Mesodermal cell (in vitro differentiated cells): ENCODE results near the gene SH2D3A.

Experiments used
- H3K27ac ChIP-seq: 2 replicates; pipeline ENCODE4 v1.7.0; 2013; ENCODE audit warnings: mild to moderate bottlenecking, low read depth, low read length, moderate library complexity; ENCODE audit not compliant: severe bottlenecking
- H3K36me3 ChIP-seq: 2 replicates; pipeline ENCODE4 v1.7.1; 2013; ENCODE audit warnings: mild to moderate bottlenecking, low read length, moderate library complexity; ENCODE audit not compliant: control insufficient read depth, insufficient read depth
- H3K4me1 ChIP-seq: one replicate; pipeline ENCODE4 v1.7.1; 2013; ENCODE audit warnings: mild to moderate bottlenecking, low read length; ENCODE audit not compliant: insufficient read depth, control insufficient read depth, poor library complexity, severe bottlenecking
- H3K4me3 ChIP-seq: 2 replicates; pipeline ENCODE4 v1.7.0; 2013; ENCODE audit warnings: low read length, control low read depth, mild to moderate bottlenecking; ENCODE audit not compliant: insufficient read depth, poor library complexity, severe bottlenecking; ENCODE audit errors: extremely low read depth
- H3K9me3 ChIP-seq: 2 replicates; pipeline ENCODE4 v1.7.1; 2013; ENCODE audit warnings: mild to moderate bottlenecking, low read length, moderate library complexity; ENCODE audit not compliant: control insufficient read depth
- WGBS, 2 experiments: methylation state at CpG; one replicate each; pipeline ENCODE4 v1.1.5; 2013; ENCODE audit warnings: missing lambda C conversion rate in 2 of 2; ENCODE audit not compliant: insufficient coverage in 2 of 2; 5-methylcytosine and 5-hydroxymethylcytosine counted together

Gene SH2D3A

DNA sequence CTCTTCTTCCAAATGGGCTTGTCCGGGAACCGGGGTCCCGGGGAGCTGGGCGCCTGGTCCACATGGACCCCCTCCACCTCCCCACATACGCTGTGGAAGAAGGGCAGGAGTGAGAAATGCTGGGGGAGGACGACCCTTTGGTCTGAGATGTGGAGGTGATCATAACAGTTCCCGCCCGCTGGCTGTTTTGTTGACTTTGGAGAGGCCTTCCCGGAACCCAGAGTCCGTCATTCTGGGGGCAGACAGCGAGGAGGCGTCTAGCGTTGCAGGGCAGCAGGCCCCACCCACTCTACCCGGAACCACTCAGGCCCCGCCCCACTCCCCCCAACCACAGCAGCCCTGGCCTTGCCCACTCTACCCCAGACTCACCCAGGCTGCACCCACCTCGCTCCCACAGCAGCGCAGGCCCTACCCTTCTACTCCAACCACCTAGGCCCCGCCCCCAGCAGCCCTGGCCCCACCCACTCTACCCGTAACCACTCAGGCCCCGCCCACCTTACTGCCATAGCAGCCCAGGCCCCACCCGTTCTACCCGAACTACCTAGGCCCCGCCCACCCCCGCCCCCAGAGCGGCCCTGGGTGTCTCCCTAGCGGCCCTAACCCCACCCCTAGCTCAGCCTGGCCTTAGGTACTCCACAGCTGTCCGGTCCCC, 37.0 kb downstream of the SH2D3A start:
- Histone ChIP-seq H3K36me3 (peaks cover 22% of the 10 kb centered on the region), H3K9me3 (no peaks in the 10 kb centered on the region), H3K4me1 (peaks cover 3% of the 10 kb centered on the region), H3K4me3 (no peak overlapping the region), H3K27ac (no peak overlapping the region)
- WGBS, 2 experiments, result 92 to 100% methylated on average over 1 to 7 of the region's 27 CpGs

DNA sequence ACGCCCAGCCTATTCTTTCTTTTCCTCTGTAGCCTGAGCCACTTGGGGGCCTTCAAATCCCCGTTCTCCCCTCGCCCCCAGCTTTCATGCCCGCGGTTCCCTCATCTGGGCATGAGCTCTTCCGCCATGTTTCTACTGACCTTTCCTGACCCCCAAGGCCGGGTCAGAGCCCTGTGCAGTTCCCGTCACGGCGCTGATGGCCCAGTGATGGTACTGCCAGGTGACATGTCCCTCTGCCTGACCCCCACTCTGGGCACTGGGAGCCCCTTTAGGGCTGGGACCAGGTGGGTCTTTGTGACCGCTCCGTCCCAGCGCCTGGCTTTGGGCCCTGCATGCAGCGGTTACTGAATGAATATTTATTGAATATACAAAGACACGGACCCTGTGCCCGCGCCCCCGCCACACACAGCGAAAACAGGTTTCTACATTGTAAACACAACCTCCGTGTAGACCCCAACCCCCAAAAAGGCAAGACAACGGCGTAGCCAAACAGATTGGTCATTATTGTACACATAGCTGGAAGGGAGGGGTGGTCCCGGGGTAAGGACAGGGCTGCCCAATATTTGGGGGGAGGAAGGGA, 37.6 kb downstream of the SH2D3A start:
- Histone ChIP-seq H3K4me1 (no peaks in the 10 kb centered on the region), H3K4me3 (no peak overlapping the region), H3K9me3 (no peaks in the 10 kb centered on the region), H3K27ac (no peak overlapping the region), H3K36me3 (peaks cover 22% of the 10 kb centered on the region)
- 94 to 95% methylated on average over 11 to 14 of the region's 23 CpGs for WGBS, 2 experiments

DNA sequence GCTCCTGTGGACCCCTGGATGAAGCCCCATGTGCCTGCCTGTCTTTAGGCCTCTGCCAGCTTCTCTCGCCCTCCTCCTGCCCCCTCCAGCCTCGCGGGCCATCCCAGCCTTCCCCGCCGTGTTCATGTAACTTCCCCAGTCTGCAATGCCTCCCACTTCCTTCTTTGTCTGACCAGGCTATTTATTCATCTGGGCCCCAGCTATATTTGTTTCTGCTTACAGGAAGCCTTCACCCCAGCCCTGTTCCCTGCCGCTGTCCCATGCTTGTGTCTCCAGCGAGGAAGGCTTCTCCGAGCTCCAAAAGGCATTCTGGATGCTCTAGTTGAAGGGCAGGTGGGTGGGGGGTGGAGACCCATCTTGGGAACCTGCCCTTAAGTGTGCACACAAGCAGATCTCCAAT, 38.9 kb downstream of the SH2D3A start:
- Histone ChIP-seq H3K4me3 (no peak overlapping the region), H3K4me1 (no peaks in the 10 kb centered on the region), H3K36me3 (peaks cover 16% of the 10 kb centered on the region), H3K9me3 (no peaks in the 10 kb centered on the region), H3K27ac (no peak overlapping the region)
- 79 to 84% methylated on average over 6 to 8 of the region's 8 CpGs for WGBS, 2 experiments

DNA sequence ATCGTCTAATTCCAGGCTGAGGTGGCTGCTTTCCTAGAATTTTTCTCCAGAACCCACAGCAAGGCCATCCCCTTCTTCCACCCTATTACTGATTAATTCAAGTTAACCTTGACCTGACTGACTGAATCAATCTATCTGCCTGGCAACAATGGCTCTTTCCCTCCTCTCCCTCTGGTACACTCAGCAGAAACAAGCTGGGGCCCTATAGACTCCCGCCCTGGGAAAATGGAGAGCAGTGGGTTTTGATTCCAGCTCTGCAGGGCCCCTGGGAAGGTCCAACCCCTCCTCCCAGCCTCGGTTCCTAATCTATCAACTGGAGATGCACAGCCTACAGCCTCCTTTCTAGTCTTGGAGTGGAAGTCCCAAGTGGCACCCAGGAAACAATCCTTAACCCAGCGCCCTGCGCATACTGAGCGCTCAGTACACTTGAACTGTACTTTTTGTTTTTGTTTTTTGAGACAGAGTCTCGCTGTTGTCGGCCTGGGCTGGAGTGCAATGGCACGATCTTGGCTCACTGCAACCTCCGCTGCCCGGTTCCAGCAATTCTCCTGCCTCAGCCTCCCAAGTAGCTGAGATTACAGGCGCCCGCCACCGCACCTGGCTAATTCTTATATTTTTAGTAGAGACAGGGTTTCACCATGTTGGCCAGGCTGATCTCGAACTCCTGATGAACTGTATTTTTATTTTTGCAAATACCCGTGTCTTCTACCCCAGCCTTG, 41.6 kb downstream of the SH2D3A start:
- no peak overlapping the region for H3K4me3 ChIP-seq
- no peak overlapping the region for H3K27ac ChIP-seq
- H3K36me3 ChIP-seq, result no peaks in the 10 kb centered on the region
- H3K4me1 ChIP-seq, result peaks cover 4% of the 10 kb centered on the region
- 88 to 93% methylated on average over 15 to 16 of the region's 16 CpGs for WGBS, 2 experiments
- H3K9me3 ChIP-seq, result no peaks in the 10 kb centered on the region

DNA sequence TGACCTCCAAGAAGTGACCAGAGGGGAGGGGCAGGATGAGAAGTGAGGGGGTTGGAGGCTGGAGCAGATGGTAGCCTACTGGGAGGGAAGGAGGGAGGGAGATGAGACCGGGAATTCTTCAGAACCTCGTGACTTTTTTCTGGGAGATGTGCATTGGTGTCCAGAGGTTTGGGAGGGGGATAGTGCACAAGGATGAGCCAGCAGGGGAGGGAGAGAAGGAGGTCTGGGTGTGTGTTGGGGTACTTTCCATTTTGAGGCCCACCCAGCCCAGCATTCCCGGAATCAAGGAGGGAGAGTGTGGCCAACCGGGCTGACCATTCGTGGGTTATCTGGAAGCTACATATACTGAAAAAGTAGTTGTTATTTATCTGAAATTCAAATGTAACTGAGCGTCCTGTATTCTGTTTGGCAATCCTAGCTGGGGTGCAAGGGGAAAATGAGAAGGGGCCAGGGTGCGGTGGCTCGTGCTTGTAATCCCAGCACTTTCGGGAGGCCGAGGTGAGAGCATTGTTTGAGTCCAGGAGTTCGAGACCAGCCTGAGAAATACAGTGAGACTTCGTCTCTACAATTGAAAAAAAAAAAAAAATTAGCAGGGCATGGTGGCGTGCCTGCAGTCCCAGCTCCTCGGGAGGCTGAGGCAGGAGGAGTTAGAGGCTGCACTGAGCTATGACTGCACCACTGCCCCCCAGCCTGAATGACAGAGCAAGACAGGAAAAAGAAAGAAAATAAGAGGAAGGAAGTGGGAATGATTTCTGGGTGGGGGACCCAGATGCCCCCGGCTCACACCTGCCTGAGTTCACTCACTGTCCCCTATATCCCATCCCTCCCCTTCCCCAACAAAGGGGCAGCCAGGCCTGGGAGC, 42.4 kb downstream of the SH2D3A start:
- Histone ChIP-seq H3K4me1 (peaks cover 5% of the 10 kb centered on the region), H3K27ac (no peak overlapping the region)
- 83 to 85% methylated on average over 14 of the region's 15 CpGs for WGBS, 2 experiments

DNA sequence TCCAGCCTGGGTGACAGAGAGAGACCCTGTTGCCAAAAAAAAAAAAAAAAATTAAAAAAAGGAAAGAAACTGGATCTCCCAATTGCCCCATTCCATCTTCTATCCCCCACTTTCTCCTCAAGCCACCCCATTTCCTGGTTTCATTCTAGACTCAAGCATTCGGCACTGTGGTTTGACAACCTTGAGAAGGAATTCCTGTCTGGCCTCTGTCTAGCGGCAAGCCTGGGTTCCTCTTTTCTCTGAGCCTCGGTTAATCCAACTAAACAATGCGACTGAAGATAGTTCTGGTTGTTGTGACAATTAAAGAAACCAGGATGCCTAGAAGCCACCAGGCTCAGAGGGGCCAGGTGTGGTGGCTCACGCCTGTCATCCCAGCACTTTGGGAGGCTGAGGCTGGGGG, 43.5 kb downstream of the SH2D3A start:
- Histone ChIP-seq H3K36me3 (no peaks in the 10 kb centered on the region), H3K9me3 (no peaks in the 10 kb centered on the region), H3K27ac (no peak overlapping the region), H3K4me3 (no peak overlapping the region), H3K4me1 (peaks cover 5% of the 10 kb centered on the region)
- 89 to 94% methylated on average over 3 to 5 of the region's 5 CpGs for WGBS, 2 experiments

More for the DNA sequence above, 42.4 kb downstream of the SH2D3A start:
- no peak overlapping the region for H3K4me3 ChIP-seq
- H3K36me3 ChIP-seq, result no peaks in the 10 kb centered on the region
- no peaks in the 10 kb centered on the region for H3K9me3 ChIP-seq

DNA sequence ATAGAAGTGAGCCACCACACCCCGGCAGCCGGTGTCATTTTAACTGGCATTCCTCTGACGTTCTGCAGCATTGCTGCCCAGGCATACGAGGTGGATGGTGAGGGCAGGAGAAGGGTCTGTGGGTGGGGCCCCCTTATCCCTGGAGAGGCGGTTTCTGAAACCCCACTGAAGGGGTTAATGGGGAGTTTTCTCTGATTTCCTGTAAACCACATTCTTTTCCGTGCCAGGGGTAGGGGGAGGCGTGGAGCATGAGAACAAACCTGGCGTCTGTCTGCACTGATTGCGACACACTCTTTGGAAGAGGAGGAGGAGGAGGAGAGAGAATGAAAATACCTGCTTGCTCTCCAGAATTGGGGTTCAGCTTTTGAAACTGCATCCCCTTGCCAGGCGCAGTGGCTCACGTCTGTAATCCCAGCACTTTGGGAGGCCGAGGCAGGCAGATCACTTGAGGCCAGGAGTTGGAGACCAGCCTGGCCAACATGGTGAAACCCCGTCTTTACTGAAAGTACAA, 44.1 kb downstream of the SH2D3A start:
- 61 to 64% methylated on average over 8 to 11 of the region's 13 CpGs for WGBS, 2 experiments
- H3K9me3 ChIP-seq, result peaks cover 3% of the 10 kb centered on the region
- peaks cover 5% of the 10 kb centered on the region for H3K4me1 ChIP-seq
- no peak overlapping the region for H3K4me3 ChIP-seq
- no peaks in the 10 kb centered on the region for H3K36me3 ChIP-seq
- H3K27ac ChIP-seq, result no peak overlapping the region

DNA sequence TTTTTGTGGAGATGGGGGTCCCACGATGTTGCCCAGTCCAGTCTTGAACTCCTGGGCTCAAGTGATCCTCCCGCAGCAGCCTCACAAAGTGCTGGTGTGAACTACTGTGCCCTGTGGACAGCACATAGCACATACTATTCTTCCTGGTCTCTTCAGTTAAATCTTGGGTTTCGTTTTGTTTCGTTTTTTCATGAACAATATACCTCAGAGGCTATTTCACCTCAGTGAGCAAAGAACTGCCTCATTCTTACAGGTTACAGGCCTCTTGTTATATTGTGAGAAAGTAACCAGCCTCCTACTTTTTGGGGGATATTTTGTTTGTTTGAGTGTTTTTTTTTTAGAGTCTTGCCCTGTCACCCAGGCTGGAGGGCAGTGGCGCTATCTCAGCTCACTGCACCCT, 45.5 kb downstream of the SH2D3A start:
- 80 to 94% methylated on average over 3 to 4 of the region's 5 CpGs for WGBS, 2 experiments
- peaks cover 5% of the 10 kb centered on the region for H3K4me1 ChIP-seq
- peaks cover 9% of the 10 kb centered on the region for H3K9me3 ChIP-seq
- H3K27ac ChIP-seq, result no peak overlapping the region
- no peaks in the 10 kb centered on the region for H3K36me3 ChIP-seq
- H3K4me3 ChIP-seq, result no peak overlapping the region

DNA sequence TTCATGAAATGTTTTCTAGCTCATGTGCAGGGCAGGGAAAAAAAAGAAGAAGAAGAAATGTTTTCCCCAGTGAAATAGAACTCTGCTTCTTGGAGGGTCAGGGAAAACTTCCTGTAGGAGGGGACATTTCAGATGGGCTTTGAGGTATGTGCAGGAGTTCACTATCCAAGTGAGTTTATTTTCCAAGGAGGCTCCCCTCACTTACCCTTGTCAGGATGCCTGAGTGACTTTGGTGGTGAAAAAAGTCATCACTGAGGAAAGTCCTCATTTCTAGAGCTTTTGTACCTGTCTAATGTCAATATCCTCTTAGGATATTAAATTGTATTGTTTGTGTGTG, 46.1 kb downstream of the SH2D3A start:
- Histone ChIP-seq H3K27ac (no peak overlapping the region), H3K36me3 (no peaks in the 10 kb centered on the region), H3K9me3 (peaks cover 9% of the 10 kb centered on the region), H3K4me3 (no peak overlapping the region), H3K4me1 (peaks cover 5% of the 10 kb centered on the region)

DNA sequence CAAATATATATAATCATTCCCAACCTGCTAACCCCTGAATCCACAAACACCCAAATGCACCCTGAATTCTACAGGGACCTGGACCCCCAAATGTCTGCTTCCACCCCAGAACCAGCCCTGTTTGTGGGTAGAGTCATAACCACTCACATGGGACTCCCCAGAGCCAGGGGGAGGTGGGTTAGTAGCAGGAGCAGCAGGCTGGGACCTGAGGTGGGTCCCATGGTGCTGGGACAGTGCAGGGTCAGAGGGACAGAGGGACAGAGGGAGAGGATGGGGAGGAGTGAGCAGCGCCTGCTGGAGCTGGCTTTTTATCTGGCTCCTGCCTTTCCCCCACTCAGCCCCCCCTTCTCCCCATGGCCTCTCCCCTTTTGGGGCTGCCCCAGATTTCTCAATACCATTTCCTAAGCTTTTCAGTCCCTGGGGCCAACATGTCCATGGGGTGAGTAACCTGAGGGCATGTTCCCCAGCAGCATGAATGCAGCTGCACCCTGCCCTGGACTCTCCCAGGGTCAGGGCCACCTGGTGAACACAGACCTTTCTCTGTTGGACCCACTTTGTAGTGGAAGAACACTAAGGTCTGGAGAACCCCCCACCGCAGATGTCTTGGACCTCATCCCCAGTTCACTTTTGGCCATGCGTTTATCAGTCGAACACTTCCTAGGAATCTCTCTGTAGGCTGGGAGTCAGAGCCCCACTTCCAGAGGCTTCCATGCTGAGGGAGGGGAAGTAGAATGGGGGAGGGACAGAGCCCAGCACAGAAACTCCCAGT, 46.7 kb downstream of the SH2D3A start, which contains the start of gene C3:
Gene C3, minus strand, starts transcription at position 282 of the 769 bp plus-strand sequence. Its CDS starts 61 bp downstream, at position 221.
- no peak within 1 kb of the TSS for H3K4me3 ChIP-seq
- 80 to 91% methylated on average over 1 to 3 of the region's 4 CpGs for WGBS, 2 experiments
- H3K27ac ChIP-seq, result no peak within 1 kb of the TSS
- peaks cover 9% of the 10 kb centered on the region for H3K9me3 ChIP-seq
- peaks cover 5% of the 10 kb centered on the region for H3K4me1 ChIP-seq
- no peaks in the 10 kb centered on the region for H3K36me3 ChIP-seq
